Mesendoderm (in vitro differentiated cells): ENCODE results near the gene PIEZO1.

Source experiments
- DNase-seq: peaks from one replicate; pipeline ENCODE4 v3.0.0; 2013
- H2AK5ac ChIP-seq: 2 replicates; pipeline ENCODE4 v1.6.1; 2013; ENCODE audit warnings: low read length, inconsistent platforms
- H2BK120ac ChIP-seq: 2 replicates; pipeline ENCODE4 v1.6.1; 2013; ENCODE audit warnings: low read depth, mild to moderate bottlenecking, low read length, moderate library complexity, mixed read lengths
- H2BK15ac ChIP-seq: replicated peaks from 2 replicates; pipeline ENCODE4 v1.6.1; 2013; ENCODE audit warnings: low read depth, mild to moderate bottlenecking, moderate library complexity
- H2BK5ac ChIP-seq: 2 replicates; pipeline ENCODE4 v1.6.1; 2013; ENCODE audit warnings: low read length, inconsistent platforms
- H3K18ac ChIP-seq: 2 replicates; pipeline ENCODE4 v1.6.1; 2013; ENCODE audit warnings: mild to moderate bottlenecking, low read length, mixed read lengths
- H3K23ac ChIP-seq: one replicate; pipeline ENCODE4 v1.6.1; 2013; ENCODE audit warnings: low read length
- H3K27ac ChIP-seq: 2 replicates; pipeline ENCODE4 v1.5.1; 2013; ENCODE audit warnings: low read depth, mild to moderate bottlenecking, inconsistent platforms, low read length, moderate library complexity
- H3K27me3 ChIP-seq: 2 replicates; pipeline ENCODE4 v1.6.1; 2013; ENCODE audit warnings: low read length, control low read depth, mild to moderate bottlenecking, inconsistent platforms; ENCODE audit not compliant: insufficient read depth, poor library complexity
- H3K36me3 ChIP-seq: 2 replicates; pipeline ENCODE4 v1.6.1; 2013; ENCODE audit warnings: low read length, inconsistent platforms; ENCODE audit not compliant: control insufficient read depth, insufficient read depth
- H3K4ac ChIP-seq: one replicate; pipeline ENCODE4 v1.6.1; 2013; ENCODE audit warnings: low read depth, mild to moderate bottlenecking, low read length, moderate library complexity
- H3K4me1 ChIP-seq: 2 replicates; pipeline ENCODE4 v1.6.1; 2013; ENCODE audit warnings: low read depth, low read length, inconsistent platforms; ENCODE audit not compliant: control insufficient read depth
- H3K4me2 ChIP-seq: 2 replicates; pipeline ENCODE4 v1.6.1; 2013; ENCODE audit warnings: low read length
- H3K4me3 ChIP-seq: 2 replicates; pipeline ENCODE4 v1.5.1; 2013; ENCODE audit warnings: mild to moderate bottlenecking, low read length
- H3K56ac ChIP-seq: one replicate; pipeline ENCODE4 v1.6.1; 2013; ENCODE audit warnings: low read length
- H3K79me1 ChIP-seq: 2 replicates; pipeline ENCODE4 v1.6.1; 2013; ENCODE audit warnings: low read length, inconsistent platforms
- H3K79me2 ChIP-seq: 2 replicates; pipeline ENCODE4 v1.6.1; 2013; ENCODE audit warnings: mild to moderate bottlenecking, low read length; ENCODE audit not compliant: control insufficient read depth, insufficient read depth
- H3K9ac ChIP-seq: 2 replicates; pipeline ENCODE4 v1.6.1; 2013; ENCODE audit warnings: low read length, inconsistent platforms
- H4K5ac ChIP-seq: one replicate; pipeline ENCODE4 v1.6.1; 2013; ENCODE audit warnings: low read length
- H4K8ac ChIP-seq: one replicate; pipeline ENCODE4 v1.6.1; 2013; ENCODE audit warnings: low read depth, mild to moderate bottlenecking, control low read depth, low read length, moderate library complexity
- whole genome bisulfite sequencing: extraction: QIAGEN DNeasy Blood & Tissue Kit; methylation state at CpG from one replicate; pipeline ENCODE4 v1.1.7; 2013; ENCODE audit warnings: low lambda C conversion rate, missing lambda C conversion rate; ENCODE audit not compliant: insufficient coverage; ENCODE audit errors: extremely low coverage; 5-methylcytosine and 5-hydroxymethylcytosine counted together

PIEZO1 gene

DNA sequence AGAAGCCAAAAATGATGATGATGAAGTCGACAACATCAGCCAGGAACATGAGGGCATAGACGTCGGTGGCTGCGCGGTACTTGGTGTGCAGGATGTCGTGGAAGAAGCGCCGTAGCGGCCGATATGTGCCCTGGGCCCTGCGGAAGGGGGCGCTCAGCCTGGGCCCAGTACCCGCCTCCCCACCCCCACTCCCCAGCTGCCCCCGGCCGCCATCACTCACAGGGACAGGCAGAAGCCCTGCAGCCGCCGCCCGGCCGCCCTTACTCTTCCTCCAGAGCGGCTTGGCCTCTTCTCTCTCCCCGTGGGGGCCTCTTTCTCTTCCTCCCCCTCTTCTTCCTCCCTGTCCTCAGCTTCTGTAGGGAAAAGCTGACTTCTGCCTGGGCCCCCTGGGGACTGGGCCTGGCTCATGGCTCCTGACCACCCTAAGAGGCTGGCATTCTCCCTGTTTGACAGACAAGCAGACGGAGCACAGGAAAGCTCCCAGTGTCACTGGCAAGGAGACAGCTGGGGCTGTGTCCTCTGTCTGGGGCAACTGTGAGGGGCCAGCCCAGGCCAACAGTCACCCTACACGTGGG lies 64.5 kb downstream of the PIEZO1 start:
- H3K4me3 ChIP-seq, result no peak overlapping the region
- H3K18ac ChIP-seq, result no peak overlapping the region
- H2AK5ac ChIP-seq, result no peak overlapping the region
- no peak overlapping the region for H3K4ac ChIP-seq
- no peak overlapping the region for H4K8ac ChIP-seq
- H3K23ac ChIP-seq, result no peak overlapping the region
- H3K4me1 ChIP-seq, result no peaks in the 10 kb centered on the region
- no peak for DNase-seq
- H3K79me1 ChIP-seq, result no peaks in the 10 kb centered on the region
- no peak overlapping the region for H2BK5ac ChIP-seq
- H3K4me2 ChIP-seq, result no peak overlapping the region
- H3K27ac ChIP-seq, result no peak overlapping the region
- H3K36me3 ChIP-seq, result peaks cover 3% of the 10 kb centered on the region
- H3K56ac ChIP-seq, result no peak overlapping the region
- H2BK120ac ChIP-seq, result no peak overlapping the region
- no peak overlapping the region for H4K5ac ChIP-seq
- no peak overlapping the region for H2BK15ac ChIP-seq
- no peaks in the 10 kb centered on the region for H3K79me2 ChIP-seq
- WGBS, result no CpG with 5 or more reads among the region's 23 CpGs
- no peaks in the 10 kb centered on the region for H3K27me3 ChIP-seq
- no peak overlapping the region for H3K9ac ChIP-seq

DNA sequence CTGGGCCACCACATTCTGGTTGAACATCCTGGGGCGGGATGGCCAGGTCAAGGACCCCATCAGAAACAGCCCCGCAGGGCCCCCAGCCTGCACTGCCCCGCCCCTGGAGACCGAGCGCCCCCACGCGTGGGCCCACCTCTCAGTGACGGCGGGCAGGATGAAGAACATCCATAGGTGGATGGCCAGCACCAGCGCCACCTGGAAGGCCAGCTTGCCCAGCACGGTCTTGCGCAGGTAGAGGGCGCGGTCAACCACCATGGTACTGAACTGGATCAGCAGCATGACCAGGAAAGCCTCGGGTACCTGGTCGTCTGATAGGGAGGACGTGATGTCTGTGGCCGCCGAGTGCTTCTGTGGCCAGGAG lies 65.1 kb downstream of the PIEZO1 start:
- Histone ChIP-seq H3K23ac (no peak overlapping the region), H3K79me2 (no peaks in the 10 kb centered on the region), H3K4me3 (no peak overlapping the region), H3K27me3 (no peaks in the 10 kb centered on the region), H3K9ac (no peak overlapping the region), H4K5ac (no peak overlapping the region), H3K36me3 (peaks cover 3% of the 10 kb centered on the region), H3K18ac (no peak overlapping the region), H2BK120ac (no peak overlapping the region), H4K8ac (no peak overlapping the region), H2BK15ac (no peak overlapping the region), H3K79me1 (no peaks in the 10 kb centered on the region), H3K4me1 (no peaks in the 10 kb centered on the region), H3K27ac (no peak overlapping the region), H3K4me2 (no peak overlapping the region), H2BK5ac (no peak overlapping the region), H3K4ac (no peak overlapping the region), H2AK5ac (no peak overlapping the region), H3K56ac (no peak overlapping the region)
- WGBS, result no CpG with 5 or more reads among the region's 19 CpGs
- DNase-seq, result no peak

DNA sequence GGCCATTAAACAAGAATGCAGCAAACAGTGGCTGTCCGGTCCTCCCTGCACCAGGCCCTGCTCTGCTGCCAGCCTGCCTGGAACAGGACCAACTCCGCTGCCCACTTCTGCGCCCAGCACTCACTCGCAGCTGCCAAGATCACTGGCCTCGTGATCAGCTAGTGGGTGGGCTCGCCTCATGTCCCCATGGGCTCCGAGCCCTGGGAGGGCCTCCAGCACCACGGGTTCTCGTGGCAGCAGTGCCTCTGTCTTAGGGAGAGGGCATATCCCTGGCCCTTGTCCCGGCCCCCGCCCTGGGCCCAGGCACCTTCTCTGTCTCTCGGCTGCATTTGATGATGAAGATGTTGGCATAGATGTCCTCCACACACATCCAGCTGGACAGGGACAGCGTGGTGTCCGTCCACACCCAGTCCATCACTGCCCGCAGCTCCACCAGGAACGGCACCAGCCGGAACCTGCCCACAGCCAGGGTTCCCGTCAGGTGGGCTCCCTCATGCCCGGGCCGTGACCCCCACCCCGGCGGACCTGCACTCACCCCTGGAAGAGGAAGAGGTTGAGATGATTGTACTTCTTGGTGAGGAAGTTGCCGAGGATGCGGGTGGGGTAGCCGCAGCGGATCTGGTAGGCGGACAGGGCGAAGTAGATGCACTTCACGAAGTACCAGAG lies 65.6 kb downstream of the PIEZO1 start:
- H3K4me3 ChIP-seq, result no peak overlapping the region
- no peaks in the 10 kb centered on the region for H3K4me1 ChIP-seq
- H3K23ac ChIP-seq, result no peak overlapping the region
- no peak overlapping the region for H4K5ac ChIP-seq
- H3K4ac ChIP-seq, result no peak overlapping the region
- peaks cover 5% of the 10 kb centered on the region for H3K36me3 ChIP-seq
- DNase-seq, result no peak
- H3K79me2 ChIP-seq, result no peaks in the 10 kb centered on the region
- H3K18ac ChIP-seq, result no peak overlapping the region
- no peak overlapping the region for H2AK5ac ChIP-seq
- H2BK5ac ChIP-seq, result no peak overlapping the region
- H3K56ac ChIP-seq, result no peak overlapping the region
- no peak overlapping the region for H3K9ac ChIP-seq
- no peak overlapping the region for H3K27ac ChIP-seq
- no peaks in the 10 kb centered on the region for H3K27me3 ChIP-seq
- H3K79me1 ChIP-seq, result no peaks in the 10 kb centered on the region
- H3K4me2 ChIP-seq, result no peak overlapping the region
- no peak overlapping the region for H4K8ac ChIP-seq
- no peak overlapping the region for H2BK15ac ChIP-seq
- H2BK120ac ChIP-seq, result no peak overlapping the region
- no CpG with 5 or more reads among the region's 29 CpGs for WGBS

DNA sequence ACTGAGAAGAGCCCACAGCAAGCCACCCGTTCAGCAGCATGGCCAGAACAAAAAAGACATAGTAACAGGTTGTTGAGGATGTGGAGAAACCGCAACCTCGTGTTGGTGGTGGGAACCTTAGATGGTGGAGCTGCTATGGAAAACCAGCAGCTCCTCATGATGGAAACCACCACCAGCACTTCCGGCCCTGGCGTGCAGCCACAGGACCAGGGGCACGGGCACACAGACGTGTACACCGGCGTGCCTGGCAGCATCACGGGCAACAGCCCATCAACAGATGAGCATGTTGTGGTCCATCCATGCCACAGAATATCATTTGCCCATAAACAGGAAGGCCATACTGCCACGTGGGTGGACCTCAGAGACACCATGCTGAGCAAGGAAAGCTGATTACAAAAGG lies 66.8 kb downstream of the PIEZO1 start:
- H3K79me2 ChIP-seq, result no peaks in the 10 kb centered on the region
- no peak overlapping the region for H3K4me2 ChIP-seq
- H3K4me3 ChIP-seq, result no peak overlapping the region
- no CpG with 5 or more reads among the region's 11 CpGs for WGBS
- no peak overlapping the region for H4K8ac ChIP-seq
- no peak overlapping the region for H2AK5ac ChIP-seq
- H3K79me1 ChIP-seq, result no peaks in the 10 kb centered on the region
- DNase-seq, result no peak
- H3K36me3 ChIP-seq, result peaks cover 5% of the 10 kb centered on the region
- no peak overlapping the region for H3K4ac ChIP-seq
- H3K56ac ChIP-seq, result no peak overlapping the region
- no peak overlapping the region for H3K27ac ChIP-seq
- H3K4me1 ChIP-seq, result no peaks in the 10 kb centered on the region
- no peak overlapping the region for H3K9ac ChIP-seq
- H2BK15ac ChIP-seq, result no peak overlapping the region
- no peak overlapping the region for H4K5ac ChIP-seq
- no peaks in the 10 kb centered on the region for H3K27me3 ChIP-seq
- no peak overlapping the region for H2BK120ac ChIP-seq
- H3K23ac ChIP-seq, result no peak overlapping the region
- no peak overlapping the region for H2BK5ac ChIP-seq
- no peak overlapping the region for H3K18ac ChIP-seq

DNA sequence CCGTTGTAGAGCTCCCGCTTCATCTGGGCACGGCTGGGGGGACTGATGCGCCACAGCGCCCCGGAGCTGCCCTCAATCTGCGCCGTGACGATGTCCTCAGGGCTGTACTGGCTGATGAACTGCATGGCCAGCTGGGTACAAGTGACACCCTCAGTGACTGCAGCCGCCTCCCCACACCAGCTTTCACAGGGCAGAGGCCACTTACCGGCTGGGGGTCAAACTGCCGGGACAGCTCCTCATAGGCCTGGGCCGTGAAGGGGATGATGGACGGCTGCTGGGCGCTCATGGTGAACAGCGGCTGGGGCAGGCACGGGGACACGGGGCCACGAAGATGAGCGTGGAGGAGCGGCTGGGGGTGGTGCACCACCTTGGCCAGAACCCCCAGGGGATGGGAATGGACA lies 68.4 kb downstream of the PIEZO1 start:
- Histone ChIP-seq H3K79me2 (no peaks in the 10 kb centered on the region), H4K8ac (no peak overlapping the region), H2BK5ac (no peak overlapping the region), H3K4me1 (no peaks in the 10 kb centered on the region), H3K56ac (no peak overlapping the region), H3K4ac (no peak overlapping the region), H3K18ac (no peak overlapping the region), H3K23ac (no peak overlapping the region), H3K4me2 (no peak overlapping the region), H3K79me1 (no peaks in the 10 kb centered on the region), H3K4me3 (no peak overlapping the region), H2BK120ac (no peak overlapping the region), H3K36me3 (peaks cover 5% of the 10 kb centered on the region), H3K27me3 (no peaks in the 10 kb centered on the region), H2AK5ac (no peak overlapping the region), H3K9ac (no peak overlapping the region), H4K5ac (no peak overlapping the region), H2BK15ac (no peak overlapping the region), H3K27ac (no peak overlapping the region)
- DNase-seq, result no peak
- WGBS, result no CpG with 5 or more reads among the region's 21 CpGs

DNA sequence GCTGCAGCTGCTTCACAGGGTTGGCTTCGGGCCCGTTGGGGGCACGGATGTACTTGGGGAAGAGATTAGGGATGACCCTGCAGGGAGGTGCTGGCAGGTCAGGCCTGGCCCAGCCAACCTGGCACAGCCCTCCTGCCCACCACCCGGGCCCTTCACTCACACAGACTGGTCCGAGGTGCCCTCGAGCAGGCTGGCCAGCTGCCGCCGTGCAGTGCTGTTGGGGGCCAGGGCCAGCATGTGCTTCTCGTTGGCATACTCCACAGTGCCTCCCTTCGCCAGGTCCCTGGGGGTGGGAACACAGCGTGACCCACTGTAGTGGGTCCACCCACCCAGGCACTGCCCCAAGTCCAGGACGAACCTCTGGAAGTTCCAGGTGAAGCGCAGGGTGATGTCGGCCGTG lies 68.8 kb downstream of the PIEZO1 start:
- no peak overlapping the region for H2AK5ac ChIP-seq
- no peak overlapping the region for H2BK15ac ChIP-seq
- H3K18ac ChIP-seq, result no peak overlapping the region
- H3K27ac ChIP-seq, result no peak overlapping the region
- H3K56ac ChIP-seq, result no peak overlapping the region
- H4K5ac ChIP-seq, result no peak overlapping the region
- H3K79me2 ChIP-seq, result no peaks in the 10 kb centered on the region
- H3K27me3 ChIP-seq, result no peaks in the 10 kb centered on the region
- H3K4me3 ChIP-seq, result no peak overlapping the region
- H3K23ac ChIP-seq, result no peak overlapping the region
- DNase-seq, result no peak
- H2BK5ac ChIP-seq, result no peak overlapping the region
- H2BK120ac ChIP-seq, result no peak overlapping the region
- no peaks in the 10 kb centered on the region for H3K79me1 ChIP-seq
- H3K4me2 ChIP-seq, result no peak overlapping the region
- H3K4me1 ChIP-seq, result no peaks in the 10 kb centered on the region
- no peak overlapping the region for H3K9ac ChIP-seq
- WGBS, result no CpG with 5 or more reads among the region's 15 CpGs
- peaks cover 5% of the 10 kb centered on the region for H3K36me3 ChIP-seq
- no peak overlapping the region for H4K8ac ChIP-seq
- no peak overlapping the region for H3K4ac ChIP-seq
